Natural killer cell (primary cell): ENCODE data around the gene LSM4. TPM values are rescaled to one million over a fixed set of nuclear protein-coding genes. Genes with fewer than 3 reads are reported as not detected.

ENCODE experiments used
- ATAC-seq, 3 donors: fragments of 150-1000 bp in 2 of 3; fragments of 200-7000 bp in 1 of 3; cut with Tn5 transposase; 1 replicate in 1 of 3; 2 replicates in 2 of 3; pipeline ENCODE4 v1.10.0; 2021; ENCODE audit warnings: mild to moderate bottlenecking in 2 of 3, moderate library complexity in 2 of 3
- DNase-seq, 2 donors: peaks; one replicate each; pipeline versions ENCODE4 v3.0.0 to v3.0.0-alpha.2; 2013 to 2021; ENCODE audit warnings: mixed read lengths in 1 of 2
- H3K27ac ChIP-seq: one replicate; pipeline ENCODE4 v1.5.1; 2013; ENCODE audit warnings: mild to moderate bottlenecking, low read length
- H3K27me3 ChIP-seq: one replicate; pipeline ENCODE4 v1.6.1; 2013; ENCODE audit warnings: low read length; ENCODE audit not compliant: control insufficient read depth, insufficient read depth
- H3K36me3 ChIP-seq: one replicate; pipeline ENCODE4 v1.6.1; 2013; ENCODE audit warnings: low read length; ENCODE audit not compliant: control insufficient read depth, insufficient read depth
- H3K4me1 ChIP-seq: one replicate; pipeline ENCODE4 v1.6.1; 2013; ENCODE audit warnings: low read length; ENCODE audit not compliant: control insufficient read depth, insufficient read depth
- H3K4me3 ChIP-seq: one replicate; pipeline ENCODE4 v1.5.1; 2013; ENCODE audit warnings: low read length
- H3K9me3 ChIP-seq: one replicate; pipeline ENCODE4 v1.6.1; 2013; ENCODE audit warnings: low read length; ENCODE audit not compliant: control insufficient read depth, insufficient read depth
- H3K27ac Mint-ChIP-seq, 2 donors: one replicate each; pipeline ENCODE4 v1.8.0; 2022; ENCODE audit warnings: mild to moderate bottlenecking in 2 of 2, mixed read lengths in 2 of 2, moderate library complexity in 1 of 2
- H3K27me3 Mint-ChIP-seq, 2 donors: one replicate each; pipeline ENCODE4 v1.8.0; 2022; ENCODE audit warnings: low read depth in 2 of 2, mixed read lengths in 2 of 2
- H3K36me3 Mint-ChIP-seq: one replicate; pipeline ENCODE4 v1.8.0; 2022; ENCODE audit warnings: mixed read lengths
- H3K4me1 Mint-ChIP-seq, 2 donors: one replicate each; pipeline ENCODE4 v1.8.0; 2022; ENCODE audit warnings: mixed read lengths in 2 of 2
- H3K4me3 Mint-ChIP-seq: one replicate; pipeline ENCODE4 v1.8.0; 2022; ENCODE audit warnings: mild to moderate bottlenecking, moderate library complexity, mixed read lengths
- H3K9me3 Mint-ChIP-seq, 2 donors: one replicate each; pipeline ENCODE4 v1.8.0; 2022; ENCODE audit warnings: mixed read lengths in 2 of 2
- WGBS: methylation state at CpG from one replicate; pipeline ENCODE4 v1.1.7; 2013; ENCODE audit warnings: missing lambda C conversion rate; ENCODE audit not compliant: insufficient coverage; 5-methylcytosine and 5-hydroxymethylcytosine counted together
- intact Hi-C: fragments of 100-400 bp; cut with micrococcal nuclease; formaldehyde crosslinking; loops from one replicate; pipeline ENCODE4 v1.14.2; 2022
- total RNA-seq, 4 donors: library from RNA; stranded (reverse); fragments of 120-200 nt in 1 of 4; gene quantifications; one replicate each; pipeline versions ENCODE4 v1.2.3 to v1.2.4, GENCODE V29; 2013 to 2022
- TF ChIP-seq, protein P1 (sequence below): fragments of 200-600 bp; IDR thresholded peaks from one replicate; pipeline ENCODE4 v1.8.0; 2022; ENCODE audit warnings: antibody characterized with exemption

Gene LSM4
- total RNA-seq, 3 donors from 2014 or later (not counting 1 experiment from before 2014, with no cell fraction given) = 42.4 to 60.8 (median 44.8) TPM

DNA sequence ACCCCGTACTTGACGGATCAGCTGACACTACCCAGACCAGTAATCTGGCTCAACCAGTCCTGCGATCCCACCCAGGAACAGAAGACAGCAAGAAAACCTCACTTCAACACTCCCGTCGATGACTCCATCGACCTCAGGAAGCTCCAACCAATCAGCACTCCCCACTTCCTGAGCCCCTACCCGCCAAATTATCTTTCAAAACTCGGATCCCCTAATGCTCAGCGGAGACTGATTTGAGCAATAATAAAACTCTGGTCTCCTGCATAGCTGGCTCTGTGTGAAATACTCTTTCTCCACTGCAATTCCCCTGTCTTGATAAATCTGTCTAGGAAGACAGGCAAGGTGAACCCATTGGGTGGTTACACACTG, 1.2 kb downstream of the LSM4 start:
- TF ChIP-seq, protein P1, sequence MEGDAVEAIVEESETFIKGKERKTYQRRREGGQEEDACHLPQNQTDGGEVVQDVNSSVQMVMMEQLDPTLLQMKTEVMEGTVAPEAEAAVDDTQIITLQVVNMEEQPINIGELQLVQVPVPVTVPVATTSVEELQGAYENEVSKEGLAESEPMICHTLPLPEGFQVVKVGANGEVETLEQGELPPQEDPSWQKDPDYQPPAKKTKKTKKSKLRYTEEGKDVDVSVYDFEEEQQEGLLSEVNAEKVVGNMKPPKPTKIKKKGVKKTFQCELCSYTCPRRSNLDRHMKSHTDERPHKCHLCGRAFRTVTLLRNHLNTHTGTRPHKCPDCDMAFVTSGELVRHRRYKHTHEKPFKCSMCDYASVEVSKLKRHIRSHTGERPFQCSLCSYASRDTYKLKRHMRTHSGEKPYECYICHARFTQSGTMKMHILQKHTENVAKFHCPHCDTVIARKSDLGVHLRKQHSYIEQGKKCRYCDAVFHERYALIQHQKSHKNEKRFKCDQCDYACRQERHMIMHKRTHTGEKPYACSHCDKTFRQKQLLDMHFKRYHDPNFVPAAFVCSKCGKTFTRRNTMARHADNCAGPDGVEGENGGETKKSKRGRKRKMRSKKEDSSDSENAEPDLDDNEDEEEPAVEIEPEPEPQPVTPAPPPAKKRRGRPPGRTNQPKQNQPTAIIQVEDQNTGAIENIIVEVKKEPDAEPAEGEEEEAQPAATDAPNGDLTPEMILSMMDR = no peak
- no peaks in the 10 kb centered on the region for H3K27me3 Mint-ChIP-seq
- 13% methylated on average over 9 of the region's 9 CpGs for WGBS
- peak overlapping the region; percentile 87 for H3K4me3 Mint-ChIP-seq
- H3K9me3 Mint-ChIP-seq = no peaks in the 10 kb centered on the region
- Histone ChIP-seq H3K4me3 (no peak overlapping the region), H3K9me3 (no peaks in the 10 kb centered on the region), H3K36me3 (no peaks in the 10 kb centered on the region), H3K27ac (peak overlapping the region; percentile 91), H3K4me1 (peaks cover 67% of the 10 kb centered on the region), H3K27me3 (no peaks in the 10 kb centered on the region)
- H3K4me1 Mint-ChIP-seq = peaks cover 50 to 52% of the 10 kb centered on the region in 2 donors
- ATAC-seq = no peak
- DNase-seq = peak in 1 of 2 donors; percentile 50
- intact Hi-C loops = no loop called here
- H3K27ac Mint-ChIP-seq = peak overlapping the region; percentile 96
- H3K36me3 Mint-ChIP-seq = no peaks in the 10 kb centered on the region

DNA sequence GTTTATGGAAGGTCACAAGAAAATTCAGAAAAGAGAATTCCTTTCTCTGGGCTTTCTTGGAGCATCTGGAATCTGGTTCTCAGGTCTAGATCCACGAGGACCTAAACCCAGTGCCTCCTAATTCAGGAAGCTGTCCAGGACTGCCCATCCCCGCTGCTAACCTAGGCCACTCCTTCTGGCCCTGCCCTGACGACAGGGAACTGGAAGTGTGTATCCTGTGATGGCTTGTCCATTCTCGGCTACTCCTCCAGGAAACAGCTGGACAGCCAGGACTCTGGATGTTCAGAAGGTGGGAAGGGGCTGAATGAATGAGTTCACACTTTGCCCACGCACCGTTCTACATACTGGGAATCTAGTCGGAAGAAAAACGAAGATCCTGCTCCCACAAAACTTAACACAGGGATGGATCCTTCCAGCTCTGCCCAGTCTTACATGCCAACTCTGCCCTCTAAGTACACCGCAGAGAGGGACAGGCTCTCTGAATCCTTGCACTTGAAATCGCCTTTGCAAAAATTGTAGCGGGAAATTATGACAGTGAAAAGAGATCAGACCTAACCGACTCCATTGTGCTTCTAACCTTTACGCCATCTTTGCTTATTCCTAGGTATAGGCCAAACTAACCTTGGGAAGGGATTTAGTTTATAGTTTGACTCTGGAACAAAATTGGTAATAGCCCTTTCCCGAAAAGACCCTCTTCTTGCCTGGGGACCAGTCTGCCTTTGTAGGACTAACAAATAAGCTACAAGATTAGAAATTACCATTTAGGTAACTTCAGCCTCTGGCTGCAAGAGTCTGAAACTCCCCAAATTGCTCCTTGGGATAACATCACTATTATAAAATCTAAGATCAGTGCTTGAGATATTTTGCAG, 1.8 kb downstream of the LSM4 start:
- Histone ChIP-seq H3K36me3 (no peaks in the 10 kb centered on the region), H3K4me3 (no peak overlapping the region), H3K27ac (no peak overlapping the region), H3K27me3 (no peaks in the 10 kb centered on the region), H3K4me1 (peaks cover 73% of the 10 kb centered on the region), H3K9me3 (no peaks in the 10 kb centered on the region)
- Mint-ChIP-seq H3K4me3 (peak overlapping the region; percentile 87), H3K9me3 (no peaks in the 10 kb centered on the region), H3K27me3 (no peaks in the 10 kb centered on the region), H3K36me3 (no peaks in the 10 kb centered on the region), H3K4me1 (peaks cover 52 to 53% of the 10 kb centered on the region in 2 donors), H3K27ac (peak overlapping the region; percentile 96)
- ATAC-seq (no peak), DNase-seq (no peak)
- 89% methylated on average over 14 of the region's 14 CpGs for WGBS
- TF ChIP-seq, protein P1 = no peak
- intact Hi-C loops = no loop called here

DNA sequence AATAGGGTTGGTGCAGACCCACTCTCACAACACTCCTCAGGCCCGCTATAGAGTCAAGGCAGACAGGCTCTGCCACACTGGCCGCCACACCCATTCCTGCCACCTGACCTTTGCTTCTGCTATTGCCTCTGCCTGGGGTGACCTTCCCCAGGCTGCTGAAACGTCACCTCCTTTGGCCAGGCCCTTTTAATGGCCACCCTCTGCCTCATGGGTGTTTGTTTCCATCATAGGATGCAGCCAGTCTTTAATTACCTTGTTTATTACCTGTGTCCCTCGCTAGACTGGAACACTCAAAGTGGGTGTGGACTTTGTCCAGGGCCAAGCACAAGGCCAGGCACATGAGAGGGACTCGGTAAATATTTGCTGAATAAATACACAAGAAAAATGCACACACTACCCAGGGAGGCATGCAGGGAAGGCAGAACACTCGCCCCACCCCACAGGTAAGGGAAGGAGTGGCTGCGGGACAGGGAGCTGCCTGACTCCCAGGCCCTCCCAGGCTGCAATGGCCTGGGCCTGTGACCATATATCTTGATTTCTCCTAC, 3.2 kb downstream of the LSM4 start:
- DNase-seq (no peak), ATAC-seq (no peak)
- Histone ChIP-seq H3K27ac (no peak overlapping the region), H3K4me3 (no peak overlapping the region), H3K4me1 (peaks cover 80% of the 10 kb centered on the region), H3K9me3 (no peaks in the 10 kb centered on the region), H3K36me3 (peaks cover under 1% of the 10 kb centered on the region), H3K27me3 (no peaks in the 10 kb centered on the region)
- Mint-ChIP-seq H3K9me3 (no peaks in the 10 kb centered on the region), H3K36me3 (no peaks in the 10 kb centered on the region), H3K4me3 (peak overlapping the region; percentile 81), H3K27ac (peak overlapping the region; percentile 85 to 90), H3K4me1 (peaks cover 52 to 60% of the 10 kb centered on the region in 2 donors), H3K27me3 (no peaks in the 10 kb centered on the region)
- intact Hi-C loops = no loop called here
- TF ChIP-seq, protein P1 = no peak
- 92% methylated on average over 6 of the region's 7 CpGs for WGBS
